ENCODE results near the gene CDH13. TPM values are rescaled to one million over a fixed set of nuclear protein-coding genes. Genes with fewer than 3 reads are reported as not detected.

Gene CDH13
- total RNA-seq, 2 donors from 2014 or later, result 228 to 280 TPM

- Histone ChIP-seq H3K36me3 (no peaks in the 10 kb centered on the region), H3K27ac (no peak overlapping the region), H3K27me3 (replicated peaks; ENCODE audit: insufficient read depth) (no peaks in the 10 kb centered on the region), H3K4me1 (ENCODE audit: control insufficient read depth in 1 of 2, low read depth in 2 of 2) (peaks cover 0 to 3% of the 10 kb centered on the region in 2 donors), H3K4me3 (no peak overlapping the region), H3K9me3 (no peaks in the 10 kb centered on the region)
- DNase-seq (ENCODE audit: low spot score), result no peak
- ATAC-seq (ENCODE audit: insufficient number of reproducible peaks, low FRiP score, low read depth), result no peak
- no peak for TF ChIP-seq CTCF (IDR thresholded peaks at IDR 0.05)
Observed at GRCh38 chr16:83328936-83329335, 702.2 kb downstream of the CDH13 start.

GRCh38 chr16:83329441-83329840 lies 702.7 kb downstream of the CDH13 start:
- Histone ChIP-seq H3K27ac (no peak overlapping the region), H3K4me3 (no peak overlapping the region), H3K9me3 (no peaks in the 10 kb centered on the region), H3K27me3 (replicated peaks; ENCODE audit: insufficient read depth) (no peaks in the 10 kb centered on the region), H3K36me3 (no peaks in the 10 kb centered on the region), H3K4me1 (ENCODE audit: control insufficient read depth in 1 of 2, low read depth in 2 of 2) (peaks cover 0 to 3% of the 10 kb centered on the region in 2 donors)
- no peak for DNase-seq (ENCODE audit: low spot score)
- ATAC-seq (ENCODE audit: insufficient number of reproducible peaks, low FRiP score, low read depth), result no peak
- TF ChIP-seq CTCF (IDR thresholded peaks at IDR 0.05), result no peak

- no peaks in the 10 kb centered on the region for H3K27me3 ChIP-seq (replicated peaks; ENCODE audit: insufficient read depth)
- no peak overlapping the region for H3K27ac ChIP-seq
- H3K9me3 ChIP-seq, result no peaks in the 10 kb centered on the region
- TF ChIP-seq CTCF (IDR thresholded peaks at IDR 0.05), result no peak
- H3K4me3 ChIP-seq, result no peak overlapping the region
- peaks cover 0 to 3% of the 10 kb centered on the region in 2 donors for H3K4me1 ChIP-seq (ENCODE audit: control insufficient read depth in 1 of 2, low read depth in 2 of 2)
- DNase-seq (ENCODE audit: low spot score), result no peak
- no peak for ATAC-seq (ENCODE audit: insufficient number of reproducible peaks, low FRiP score, low read depth)
- no peaks in the 10 kb centered on the region for H3K36me3 ChIP-seq
Observed at GRCh38 chr16:83330251-83330650, 703.5 kb downstream of the CDH13 start.

- TF ChIP-seq CTCF (IDR thresholded peaks at IDR 0.05), result no peak
- Histone ChIP-seq H3K27me3 (replicated peaks; ENCODE audit: insufficient read depth) (no peaks in the 10 kb centered on the region), H3K27ac (no peak overlapping the region), H3K4me1 (ENCODE audit: control insufficient read depth in 1 of 2, low read depth in 2 of 2) (peaks cover 0 to 2% of the 10 kb centered on the region in 2 donors), H3K36me3 (no peaks in the 10 kb centered on the region), H3K9me3 (no peaks in the 10 kb centered on the region), H3K4me3 (no peak overlapping the region)
- ATAC-seq (ENCODE audit: insufficient number of reproducible peaks, low FRiP score, low read depth), result no peak
- DNase-seq (ENCODE audit: low spot score), result no peak
Observed at GRCh38 chr16:83335076-83335475, 708.3 kb downstream of the CDH13 start.

GRCh38 chr16:83336603-83337002 lies 709.8 kb downstream of the CDH13 start:
- no peak for ATAC-seq (ENCODE audit: insufficient number of reproducible peaks, low FRiP score, low read depth)

More at GRCh38 chr16:83336603-83337002, 709.8 kb downstream of the CDH13 start:
- DNase-seq (ENCODE audit: low spot score), result no peak
- no peaks in the 10 kb centered on the region for H3K4me1 ChIP-seq (ENCODE audit: control insufficient read depth in 1 of 2, low read depth in 2 of 2)
- no peak for TF ChIP-seq CTCF (IDR thresholded peaks at IDR 0.05)
- H3K36me3 ChIP-seq, result no peaks in the 10 kb centered on the region
- no peak overlapping the region for H3K27ac ChIP-seq
- H3K9me3 ChIP-seq, result no peaks in the 10 kb centered on the region
- H3K4me3 ChIP-seq, result no peak overlapping the region
- no peaks in the 10 kb centered on the region for H3K27me3 ChIP-seq (replicated peaks; ENCODE audit: insufficient read depth)
